C4-2B (cell line): Measurements from ENCODE around the gene ZCCHC2.

ENCODE experiments used
- ZFX ChIP-seq: fragments of 450-650 bp; IDR thresholded peaks from 2 replicates; pipeline ENCODE4 v1.6.1; 2017
- TF ChIP-seq, protein P1 (sequence below): fragments of 450-650 bp; conservative IDR thresholded peaks from 2 replicates; pipeline ENCODE4 v1.5.1; 2017; ENCODE audit warnings: mild to moderate bottlenecking

DNA sequence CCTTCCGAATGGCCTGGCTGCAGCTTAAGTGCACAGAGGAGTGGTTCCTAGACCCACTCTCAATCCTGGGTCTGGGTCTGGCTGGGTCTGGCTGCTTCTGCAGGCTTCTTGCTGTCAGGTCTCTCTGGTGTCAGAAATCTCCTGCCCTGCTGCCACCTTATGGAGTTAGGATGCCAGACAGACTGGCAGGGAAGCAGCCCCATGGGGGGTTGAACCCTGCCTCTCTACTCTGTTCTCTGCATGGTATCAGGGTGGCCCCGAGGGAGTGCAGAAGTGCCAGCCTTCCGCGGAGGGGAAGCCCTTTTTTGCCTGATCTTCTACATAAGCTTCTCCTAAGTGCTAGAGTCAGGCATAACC is 89.4 kb downstream of the ZCCHC2 start:
- TF ChIP-seq, protein P1, sequence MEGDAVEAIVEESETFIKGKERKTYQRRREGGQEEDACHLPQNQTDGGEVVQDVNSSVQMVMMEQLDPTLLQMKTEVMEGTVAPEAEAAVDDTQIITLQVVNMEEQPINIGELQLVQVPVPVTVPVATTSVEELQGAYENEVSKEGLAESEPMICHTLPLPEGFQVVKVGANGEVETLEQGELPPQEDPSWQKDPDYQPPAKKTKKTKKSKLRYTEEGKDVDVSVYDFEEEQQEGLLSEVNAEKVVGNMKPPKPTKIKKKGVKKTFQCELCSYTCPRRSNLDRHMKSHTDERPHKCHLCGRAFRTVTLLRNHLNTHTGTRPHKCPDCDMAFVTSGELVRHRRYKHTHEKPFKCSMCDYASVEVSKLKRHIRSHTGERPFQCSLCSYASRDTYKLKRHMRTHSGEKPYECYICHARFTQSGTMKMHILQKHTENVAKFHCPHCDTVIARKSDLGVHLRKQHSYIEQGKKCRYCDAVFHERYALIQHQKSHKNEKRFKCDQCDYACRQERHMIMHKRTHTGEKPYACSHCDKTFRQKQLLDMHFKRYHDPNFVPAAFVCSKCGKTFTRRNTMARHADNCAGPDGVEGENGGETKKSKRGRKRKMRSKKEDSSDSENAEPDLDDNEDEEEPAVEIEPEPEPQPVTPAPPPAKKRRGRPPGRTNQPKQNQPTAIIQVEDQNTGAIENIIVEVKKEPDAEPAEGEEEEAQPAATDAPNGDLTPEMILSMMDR = no peak
- no peak for TF ChIP-seq ZFX
